Measurements from ENCODE around the gene PTPRG. TPM values are rescaled to one million over a fixed set of nuclear protein-coding genes. Genes with fewer than 3 reads are reported as not detected.

PTPRG gene
- total RNA-seq, 1 experiment from 2014 or later: 11.7 TPM

GRCh38 chr3:62159056-62159708 is 597.8 kb downstream of the PTPRG start:
- H3K4me3 ChIP-seq (ENCODE audit: low read depth, low read length, poor library complexity, severe bottlenecking): no peak overlapping the region
- no peak overlapping the region for H3K27ac ChIP-seq (ENCODE audit: low read depth, low read length, poor library complexity, severe bottlenecking)
- TF ChIP-seq EZH2 (IDR thresholded peaks at IDR 0.05; ENCODE audit: borderline replicate concordance, low read depth, low read length, poor library complexity, severe bottlenecking): no peak
- TF ChIP-seq CTCF (conservative IDR thresholded peaks at IDR 0.05; ENCODE audit: low read depth, low read length): no peak
- ChIA-PET CTCF (no interaction called here), POLR2A (ENCODE audit: low non-redundant PET) (interaction anchor here (0.6 kb wide), 1 partner anchor 186 kb away, joined by 5 read pairs; no protein-coding TSS in a partner anchor)
- BruUV-seq (replicated peaks): no TSS peak
- H3K36me3 ChIP-seq (ENCODE audit: insufficient read depth, low read length, poor library complexity, severe bottlenecking): no peaks in the 10 kb centered on the region
- H3K4me1 ChIP-seq (ENCODE audit: insufficient read depth, low read length, poor library complexity, severe bottlenecking): no peaks in the 10 kb centered on the region
- no peaks in the 10 kb centered on the region for H3K27me3 ChIP-seq (replicated peaks; ENCODE audit: insufficient read depth, low read depth, low read length, poor library complexity)
- intact Hi-C loops (cut with micrococcal nuclease; ENCODE audit: unreplicated experiment): no loop called here
- no peaks in the 10 kb centered on the region for H3K9me3 ChIP-seq (ENCODE audit: low read depth, low read length, poor library complexity, severe bottlenecking)
- DNase-seq (ENCODE audit: low spot score): no peak

DNA sequence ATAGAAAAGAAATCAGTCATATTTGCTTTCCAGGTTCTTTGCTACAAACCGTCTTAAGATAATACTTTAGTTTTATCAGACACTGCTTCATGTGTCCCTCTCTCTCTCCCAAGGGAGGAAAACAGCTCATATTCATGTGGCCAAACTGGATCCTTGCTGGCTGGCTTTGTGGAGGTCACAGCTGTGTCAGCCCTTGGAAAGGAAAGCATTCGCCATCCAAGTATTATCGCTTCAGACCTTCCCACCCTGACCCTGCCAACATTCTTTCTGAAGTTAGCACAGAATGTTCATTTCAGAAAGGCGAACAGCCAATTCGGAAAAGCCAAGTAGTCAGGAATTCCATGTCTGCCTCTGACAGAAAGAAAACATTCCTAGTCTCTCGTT is 598.3 kb downstream of the PTPRG start:
- no peaks in the 10 kb centered on the region for H3K27me3 ChIP-seq (replicated peaks; ENCODE audit: insufficient read depth, low read depth, low read length, poor library complexity)
- no peak overlapping the region for H3K27ac ChIP-seq (ENCODE audit: low read depth, low read length, poor library complexity, severe bottlenecking)
- no peaks in the 10 kb centered on the region for H3K4me1 ChIP-seq (ENCODE audit: insufficient read depth, low read length, poor library complexity, severe bottlenecking)
- no TSS peak for BruUV-seq (replicated peaks)
- H3K4me3 ChIP-seq (ENCODE audit: low read depth, low read length, poor library complexity, severe bottlenecking): no peak overlapping the region
- POLR2A ChIA-PET (ENCODE audit: low non-redundant PET): no interaction called here
- H3K36me3 ChIP-seq (ENCODE audit: insufficient read depth, low read length, poor library complexity, severe bottlenecking): no peaks in the 10 kb centered on the region
- TF ChIP-seq CTCF (conservative IDR thresholded peaks at IDR 0.05; ENCODE audit: low read depth, low read length): no peak
- no peak for TF ChIP-seq EZH2 (IDR thresholded peaks at IDR 0.05; ENCODE audit: borderline replicate concordance, low read depth, low read length, poor library complexity, severe bottlenecking)
- intact Hi-C loops (cut with micrococcal nuclease; ENCODE audit: unreplicated experiment): no loop called here
- DNase-seq (ENCODE audit: low spot score): no peak
- CTCF ChIA-PET: no interaction called here
- no peaks in the 10 kb centered on the region for H3K9me3 ChIP-seq (ENCODE audit: low read depth, low read length, poor library complexity, severe bottlenecking)

DNA sequence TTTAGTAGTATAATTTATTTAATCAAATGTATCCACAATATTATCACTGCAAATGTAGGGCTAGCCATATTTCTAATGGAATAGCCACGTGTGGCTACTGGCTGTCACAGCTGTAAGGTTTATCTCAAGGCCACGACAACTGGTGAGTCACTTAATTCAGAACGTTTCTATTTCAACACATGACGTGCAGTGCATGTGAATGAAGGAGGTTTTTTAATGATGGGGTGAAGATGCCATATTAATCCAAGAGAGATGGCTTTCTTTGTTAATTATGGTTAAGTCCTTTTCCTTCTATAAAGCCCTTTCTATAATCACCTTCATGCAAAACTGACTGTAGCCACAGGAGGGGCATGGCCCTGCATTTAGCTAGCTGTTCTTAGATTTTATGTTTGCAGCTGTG is 600.0 kb downstream of the PTPRG start:
- no peak for DNase-seq (ENCODE audit: low spot score)
- Histone ChIP-seq H3K9me3 (ENCODE audit: low read depth, low read length, poor library complexity, severe bottlenecking) (no peaks in the 10 kb centered on the region), H3K4me3 (ENCODE audit: low read depth, low read length, poor library complexity, severe bottlenecking) (no peak overlapping the region), H3K27ac (ENCODE audit: low read depth, low read length, poor library complexity, severe bottlenecking) (no peak overlapping the region), H3K4me1 (ENCODE audit: insufficient read depth, low read length, poor library complexity, severe bottlenecking) (no peaks in the 10 kb centered on the region), H3K36me3 (ENCODE audit: insufficient read depth, low read length, poor library complexity, severe bottlenecking) (no peaks in the 10 kb centered on the region), H3K27me3 (replicated peaks; ENCODE audit: insufficient read depth, low read depth, low read length, poor library complexity) (no peaks in the 10 kb centered on the region)
- TF ChIP-seq EZH2 (IDR thresholded peaks at IDR 0.05; ENCODE audit: borderline replicate concordance, low read depth, low read length, poor library complexity, severe bottlenecking) (no peak), CTCF (conservative IDR thresholded peaks at IDR 0.05; ENCODE audit: low read depth, low read length) (no peak)
- BruUV-seq (replicated peaks): no TSS peak
- POLR2A ChIA-PET (ENCODE audit: low non-redundant PET): no interaction called here
- CTCF ChIA-PET: no interaction called here
- intact Hi-C loops (cut with micrococcal nuclease; ENCODE audit: unreplicated experiment): no loop called here
